Activated T-helper 17 cell treated with anti-CD3 and anti-CD28 coated beads, Interleukin-2, amount 50 U/mL, for 72 hours (primary cell): Measurements from ENCODE around the gene CACNA1H. TPM values are rescaled to one million over a fixed set of nuclear protein-coding genes. Genes with fewer than 3 reads are reported as not detected.
A peak's percentile ranks its signal among the peaks of the same experiment; 100 is the strongest.

Source experiments
- ATAC-seq: fragments of 150-1000 bp; cut with Tn5 transposase; replicated peaks from 2 replicates; pipeline ENCODE4 v1.10.0; 2021; ENCODE audit warnings: mild to moderate bottlenecking, moderate library complexity
- H3K27ac Mint-ChIP-seq: one replicate; pipeline ENCODE4 v1.8.0; 2022; ENCODE audit warnings: mixed read lengths
- H3K27me3 Mint-ChIP-seq: one replicate; pipeline ENCODE4 v1.8.0; 2022; ENCODE audit warnings: mixed read lengths
- H3K36me3 Mint-ChIP-seq: one replicate; pipeline ENCODE4 v1.8.0; 2022; ENCODE audit warnings: low read depth, mild to moderate bottlenecking, mixed read lengths
- H3K4me1 Mint-ChIP-seq: one replicate; pipeline ENCODE4 v1.8.0; 2022; ENCODE audit warnings: mixed read lengths
- H3K4me3 Mint-ChIP-seq: one replicate; pipeline ENCODE4 v1.8.0; 2022; ENCODE audit warnings: mild to moderate bottlenecking, mixed read lengths
- H3K9me3 Mint-ChIP-seq: one replicate; pipeline ENCODE4 v1.8.0; 2022; ENCODE audit warnings: mixed read lengths
- total RNA-seq, 2 donors: library from RNA; stranded (reverse); gene quantifications; one replicate each; pipeline ENCODE4 v1.2.3, GENCODE V29; 2022

CACNA1H gene
- total RNA-seq, 2 donors from 2014 or later, result 1.4 to 1.9 TPM

DNA sequence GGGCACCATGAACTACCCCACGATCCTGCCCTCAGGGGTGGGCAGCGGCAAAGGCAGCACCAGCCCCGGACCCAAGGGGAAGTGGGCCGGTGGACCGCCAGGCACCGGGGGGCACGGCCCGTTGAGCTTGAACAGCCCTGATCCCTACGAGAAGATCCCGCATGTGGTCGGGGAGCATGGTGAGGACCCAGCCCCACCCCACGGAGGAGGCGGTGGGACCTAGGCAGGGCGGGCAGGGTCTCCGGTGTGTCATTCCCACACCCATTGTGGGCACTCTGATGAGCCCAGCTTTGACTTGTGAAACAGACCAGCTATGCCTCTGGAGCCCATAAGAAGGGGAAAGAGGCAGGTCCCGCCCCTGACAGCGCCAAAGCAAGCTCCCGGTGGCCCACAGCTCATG is 49.4 kb downstream of the CACNA1H start:
- no peaks in the 10 kb centered on the region for H3K9me3 Mint-ChIP-seq
- H3K4me3 Mint-ChIP-seq, result no peak overlapping the region
- H3K27ac Mint-ChIP-seq, result no peak overlapping the region
- ATAC-seq, result no peak
- no peaks in the 10 kb centered on the region for H3K36me3 Mint-ChIP-seq
- H3K4me1 Mint-ChIP-seq, result no peaks in the 10 kb centered on the region
- no peaks in the 10 kb centered on the region for H3K27me3 Mint-ChIP-seq

- Mint-ChIP-seq H3K4me1 (no peaks in the 10 kb centered on the region), H3K36me3 (no peaks in the 10 kb centered on the region), H3K27me3 (no peaks in the 10 kb centered on the region), H3K9me3 (no peaks in the 10 kb centered on the region), H3K4me3 (no peak overlapping the region), H3K27ac (no peak overlapping the region)
- ATAC-seq, result no peak
These were observed 52.0 kb downstream of the CACNA1H start for GRCh38 chr16:1204933-1205332.

- H3K9me3 Mint-ChIP-seq, result no peaks in the 10 kb centered on the region
- no peak for ATAC-seq
- H3K27me3 Mint-ChIP-seq, result no peaks in the 10 kb centered on the region
- no peaks in the 10 kb centered on the region for H3K36me3 Mint-ChIP-seq
- no peaks in the 10 kb centered on the region for H3K4me1 Mint-ChIP-seq
- no peak overlapping the region for H3K27ac Mint-ChIP-seq
- no peak overlapping the region for H3K4me3 Mint-ChIP-seq
These were observed 53.4 kb downstream of the CACNA1H start for GRCh38 chr16:1206326-1206725.

DNA sequence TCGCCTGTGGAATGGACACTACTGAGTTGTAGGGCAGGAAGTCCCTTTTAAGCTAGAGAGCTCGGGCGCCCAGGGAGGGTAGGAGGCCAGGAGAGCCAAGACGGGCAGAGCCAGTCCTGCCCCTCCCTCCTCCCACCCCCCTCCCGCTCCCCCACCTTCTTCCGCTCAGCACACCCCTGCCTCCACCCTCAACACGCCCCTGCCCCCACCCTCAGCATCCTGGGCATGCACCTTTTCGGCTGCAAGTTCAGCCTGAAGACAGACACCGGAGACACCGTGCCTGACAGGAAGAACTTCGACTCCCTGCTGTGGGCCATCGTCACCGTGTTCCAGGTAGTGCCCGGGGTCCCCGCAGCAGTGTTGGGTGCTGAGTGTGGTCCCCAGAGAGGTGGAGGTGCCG is 53.9 kb downstream of the CACNA1H start:
- H3K27me3 Mint-ChIP-seq, result no peaks in the 10 kb centered on the region
- no peak for ATAC-seq
- H3K4me3 Mint-ChIP-seq, result peak overlapping the region; percentile 15
- no peaks in the 10 kb centered on the region for H3K9me3 Mint-ChIP-seq
- H3K4me1 Mint-ChIP-seq, result no peaks in the 10 kb centered on the region
- no peak overlapping the region for H3K27ac Mint-ChIP-seq
- H3K36me3 Mint-ChIP-seq, result no peaks in the 10 kb centered on the region

DNA sequence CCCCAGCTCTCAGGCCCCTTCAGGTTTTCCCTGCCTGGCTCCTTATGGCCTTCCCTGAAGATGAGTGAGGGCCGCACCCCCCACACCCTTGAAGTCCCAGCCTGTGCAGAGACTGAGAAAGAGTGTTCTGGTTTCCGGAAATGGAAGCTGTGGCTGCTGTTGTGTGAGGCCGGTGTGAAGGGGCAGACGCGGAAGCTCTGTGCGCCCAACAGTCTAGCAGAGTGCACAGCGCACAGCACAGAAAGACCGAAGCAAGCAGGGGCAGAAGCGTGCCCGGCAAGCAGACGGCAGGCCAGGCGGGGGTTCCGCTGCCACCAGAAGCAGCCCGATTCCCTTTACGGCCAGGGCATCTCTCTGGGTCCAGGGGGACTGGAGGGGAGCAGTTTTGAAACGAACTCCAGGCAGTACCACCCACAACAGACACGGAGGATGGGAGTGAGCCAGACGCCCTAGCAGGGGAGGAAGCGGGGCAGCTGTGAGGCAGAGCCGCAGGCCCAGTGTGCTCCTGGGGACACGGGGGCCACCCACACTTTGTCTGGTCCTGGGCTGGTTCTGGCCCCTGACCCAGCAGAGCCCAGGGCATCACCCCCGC is 55.4 kb downstream of the CACNA1H start:
- Mint-ChIP-seq H3K4me3 (peak overlapping the region; percentile 47), H3K27ac (no peak overlapping the region)
- ATAC-seq, result peak; percentile 70

DNA sequence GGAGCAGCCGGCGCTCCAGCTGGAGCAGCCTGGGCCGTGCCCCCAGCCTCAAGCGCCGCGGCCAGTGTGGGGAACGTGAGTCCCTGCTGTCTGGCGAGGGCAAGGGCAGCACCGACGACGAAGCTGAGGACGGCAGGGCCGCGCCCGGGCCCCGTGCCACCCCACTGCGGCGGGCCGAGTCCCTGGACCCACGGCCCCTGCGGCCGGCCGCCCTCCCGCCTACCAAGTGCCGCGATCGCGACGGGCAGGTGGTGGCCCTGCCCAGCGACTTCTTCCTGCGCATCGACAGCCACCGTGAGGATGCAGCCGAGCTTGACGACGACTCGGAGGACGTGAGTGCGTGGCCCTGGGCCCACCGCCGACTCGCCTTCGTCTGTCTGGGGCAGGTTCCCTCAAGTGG is 56.2 kb downstream of the CACNA1H start:
- no peaks in the 10 kb centered on the region for H3K9me3 Mint-ChIP-seq
- no peak overlapping the region for H3K27ac Mint-ChIP-seq
- H3K4me3 Mint-ChIP-seq, result no peak overlapping the region
- H3K27me3 Mint-ChIP-seq, result no peaks in the 10 kb centered on the region
- H3K36me3 Mint-ChIP-seq, result no peaks in the 10 kb centered on the region
- ATAC-seq, result no peak
- H3K4me1 Mint-ChIP-seq, result no peaks in the 10 kb centered on the region

More for the DNA sequence above, 55.4 kb downstream of the CACNA1H start:
- Mint-ChIP-seq H3K4me1 (no peaks in the 10 kb centered on the region), H3K36me3 (no peaks in the 10 kb centered on the region), H3K9me3 (no peaks in the 10 kb centered on the region), H3K27me3 (no peaks in the 10 kb centered on the region)

DNA sequence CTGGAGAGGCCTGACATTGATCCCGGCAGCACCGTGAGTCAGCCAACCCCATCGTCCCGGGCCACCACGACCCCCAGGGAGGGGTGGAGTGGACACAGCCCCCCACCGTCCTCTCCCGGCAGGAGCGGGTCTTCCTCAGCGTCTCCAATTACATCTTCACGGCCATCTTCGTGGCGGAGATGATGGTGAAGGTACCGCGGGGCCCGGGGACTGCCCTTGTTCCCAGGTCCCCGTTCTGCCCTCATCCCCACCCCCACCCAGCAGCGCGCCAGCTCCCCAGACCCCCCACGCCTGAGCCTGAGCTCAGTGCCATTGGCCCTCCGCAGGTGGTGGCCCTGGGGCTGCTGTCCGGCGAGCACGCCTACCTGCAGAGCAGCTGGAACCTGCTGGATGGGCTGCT is 57.6 kb downstream of the CACNA1H start:
- no peak for ATAC-seq
- no peaks in the 10 kb centered on the region for H3K36me3 Mint-ChIP-seq
- no peaks in the 10 kb centered on the region for H3K4me1 Mint-ChIP-seq
- no peaks in the 10 kb centered on the region for H3K27me3 Mint-ChIP-seq
- H3K4me3 Mint-ChIP-seq, result no peak overlapping the region
- H3K27ac Mint-ChIP-seq, result no peak overlapping the region
- no peaks in the 10 kb centered on the region for H3K9me3 Mint-ChIP-seq

GRCh38 chr16:1211451-1212268 is 58.8 kb downstream of the CACNA1H start:
- no peak for ATAC-seq
- no peaks in the 10 kb centered on the region for H3K9me3 Mint-ChIP-seq
- no peak overlapping the region for H3K27ac Mint-ChIP-seq
- H3K27me3 Mint-ChIP-seq, result no peaks in the 10 kb centered on the region
- H3K4me1 Mint-ChIP-seq, result no peaks in the 10 kb centered on the region
- no peak overlapping the region for H3K4me3 Mint-ChIP-seq
- no peaks in the 10 kb centered on the region for H3K36me3 Mint-ChIP-seq

DNA sequence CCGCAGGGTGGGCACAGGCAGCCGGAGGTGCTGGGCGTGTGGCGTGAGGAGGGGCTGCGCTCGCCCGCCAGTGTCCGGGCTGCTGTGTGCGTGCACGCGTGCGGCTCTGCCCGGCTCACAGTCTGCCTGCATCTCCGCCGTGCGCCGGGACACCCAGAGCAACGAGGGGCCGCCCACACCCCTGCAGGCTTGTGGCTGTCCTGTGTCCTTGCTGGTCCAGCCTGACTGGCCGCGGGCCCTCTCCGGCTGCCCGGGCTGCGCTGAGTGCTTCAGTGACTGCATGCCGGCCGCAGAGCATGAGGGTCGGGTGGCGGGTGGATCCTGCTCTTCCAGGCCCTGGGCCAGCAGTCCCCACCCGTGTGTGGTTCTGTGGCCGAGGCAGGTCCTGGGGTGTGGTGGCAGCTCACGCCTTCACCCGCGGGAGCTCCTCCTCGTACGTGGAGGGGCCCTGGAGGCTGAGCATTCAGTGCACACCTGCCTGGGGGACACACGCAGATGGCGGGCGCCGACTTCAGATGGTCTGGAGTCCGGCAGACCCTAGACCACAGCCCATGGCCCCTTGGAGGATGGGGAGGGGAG is 59.8 kb downstream of the CACNA1H start:
- no peak overlapping the region for H3K27ac Mint-ChIP-seq
- H3K27me3 Mint-ChIP-seq, result no peaks in the 10 kb centered on the region
- no peaks in the 10 kb centered on the region for H3K36me3 Mint-ChIP-seq
- ATAC-seq, result no peak
- H3K4me1 Mint-ChIP-seq, result no peaks in the 10 kb centered on the region
- H3K9me3 Mint-ChIP-seq, result no peaks in the 10 kb centered on the region
- H3K4me3 Mint-ChIP-seq, result no peak overlapping the region

GRCh38 chr16:1213231-1213630 is 60.3 kb downstream of the CACNA1H start:
- H3K27ac Mint-ChIP-seq, result no peak overlapping the region
- no peaks in the 10 kb centered on the region for H3K36me3 Mint-ChIP-seq
- no peaks in the 10 kb centered on the region for H3K27me3 Mint-ChIP-seq
- H3K9me3 Mint-ChIP-seq, result no peaks in the 10 kb centered on the region
- no peaks in the 10 kb centered on the region for H3K4me1 Mint-ChIP-seq
- no peak for ATAC-seq
- no peak overlapping the region for H3K4me3 Mint-ChIP-seq

DNA sequence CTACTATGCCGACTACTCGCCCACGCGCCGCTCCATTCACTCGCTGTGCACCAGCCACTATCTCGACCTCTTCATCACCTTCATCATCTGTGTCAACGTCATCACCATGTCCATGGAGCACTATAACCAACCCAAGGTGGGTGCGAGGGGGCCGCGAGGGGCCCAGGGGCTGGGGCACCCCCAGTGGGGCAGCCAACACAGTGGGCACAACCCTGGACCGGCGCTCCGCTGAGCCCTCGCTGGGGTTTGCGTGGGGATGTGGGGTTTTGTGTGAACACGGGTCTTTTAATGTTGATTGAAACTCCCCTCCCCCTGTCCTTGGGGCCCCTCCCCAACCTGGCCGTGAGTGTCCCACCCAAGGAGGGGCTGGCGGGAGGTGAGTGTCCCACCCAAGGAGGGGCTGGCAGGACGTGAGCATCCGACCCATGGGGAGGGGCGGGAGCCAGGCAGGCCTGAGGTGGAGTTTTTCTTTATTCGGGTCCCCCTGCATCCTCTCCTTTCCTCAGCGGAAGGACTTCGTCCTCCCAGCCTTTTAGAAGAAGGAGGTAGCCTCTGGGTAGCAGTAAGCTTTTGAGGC is 61.0 kb downstream of the CACNA1H start:
- Mint-ChIP-seq H3K9me3 (no peaks in the 10 kb centered on the region), H3K4me1 (no peaks in the 10 kb centered on the region), H3K4me3 (no peak overlapping the region), H3K36me3 (no peaks in the 10 kb centered on the region), H3K27ac (no peak overlapping the region), H3K27me3 (no peaks in the 10 kb centered on the region)
- no peak for ATAC-seq

GRCh38 chr16:1214719-1215118 is 61.8 kb downstream of the CACNA1H start:
- H3K27me3 Mint-ChIP-seq, result no peaks in the 10 kb centered on the region
- no peak overlapping the region for H3K27ac Mint-ChIP-seq
- no peaks in the 10 kb centered on the region for H3K9me3 Mint-ChIP-seq
- H3K4me3 Mint-ChIP-seq, result no peak overlapping the region
- no peak for ATAC-seq
- H3K4me1 Mint-ChIP-seq, result no peaks in the 10 kb centered on the region
- H3K36me3 Mint-ChIP-seq, result no peaks in the 10 kb centered on the region

- ATAC-seq, result no peak
- H3K27me3 Mint-ChIP-seq, result no peaks in the 10 kb centered on the region
- no peak overlapping the region for H3K4me3 Mint-ChIP-seq
- H3K9me3 Mint-ChIP-seq, result no peaks in the 10 kb centered on the region
- no peaks in the 10 kb centered on the region for H3K4me1 Mint-ChIP-seq
- H3K36me3 Mint-ChIP-seq, result no peaks in the 10 kb centered on the region
- no peak overlapping the region for H3K27ac Mint-ChIP-seq
These were observed 62.8 kb downstream of the CACNA1H start for GRCh38 chr16:1215574-1216295.

DNA sequence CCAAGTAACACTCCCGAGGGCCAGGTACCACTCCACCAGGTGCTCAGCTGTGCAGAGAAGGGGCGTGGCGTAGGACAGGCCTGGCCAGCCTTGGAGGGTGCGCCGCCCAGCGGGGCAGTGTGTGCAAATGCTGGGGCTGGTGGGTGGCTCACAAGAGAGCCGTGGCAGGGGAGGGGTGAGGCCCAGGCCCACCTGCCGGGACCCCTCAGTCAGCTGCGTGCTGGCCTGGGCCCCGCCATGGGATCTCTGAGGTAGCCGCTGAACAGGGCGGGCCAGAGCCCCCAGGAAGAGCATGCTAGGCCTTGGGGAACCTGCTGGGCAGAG is 63.4 kb downstream of the CACNA1H start:
- Mint-ChIP-seq H3K36me3 (no peaks in the 10 kb centered on the region), H3K27me3 (no peaks in the 10 kb centered on the region), H3K4me3 (no peak overlapping the region), H3K4me1 (no peaks in the 10 kb centered on the region), H3K9me3 (no peaks in the 10 kb centered on the region), H3K27ac (no peak overlapping the region)
- ATAC-seq, result no peak
